ENCODE measurements around the gene TSPAN31.

Gene TSPAN31

DNA sequence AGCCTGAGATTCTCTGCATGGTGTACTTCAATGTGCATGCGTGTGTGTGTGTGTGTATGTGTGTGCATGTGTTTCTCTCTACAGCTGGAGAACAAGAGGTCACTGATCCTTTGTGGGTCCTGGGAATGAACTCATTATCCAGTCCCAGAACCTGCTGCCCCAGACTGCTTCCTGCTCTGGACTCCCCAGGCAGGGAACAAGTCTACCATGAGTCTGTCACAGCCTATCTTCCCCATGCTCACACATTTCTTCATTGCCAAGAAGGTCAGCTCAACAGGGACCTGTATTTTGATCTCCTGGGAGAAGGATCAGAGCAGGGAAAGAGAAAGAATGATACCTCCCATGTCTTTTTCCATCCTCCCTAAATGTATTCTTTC is 3.4 kb upstream of the TSPAN31 start:
- H3K9me3 Mint-ChIP-seq, result peaks cover 6% of the 10 kb centered on the region
- H3K4me1 Mint-ChIP-seq, result peaks cover 36% of the 10 kb centered on the region
- H3K27me3 Mint-ChIP-seq (ENCODE audit: low read depth, poor library complexity), result peaks cover 82% of the 10 kb centered on the region
- peaks cover 9% of the 10 kb centered on the region for H3K36me3 Mint-ChIP-seq (ENCODE audit: low read depth)
- H3K27ac Mint-ChIP-seq, result no peak overlapping the region
- H3K4me3 Mint-ChIP-seq, result no peak overlapping the region
- DNase-seq, result no peak
- TF ChIP-seq, protein P1, sequence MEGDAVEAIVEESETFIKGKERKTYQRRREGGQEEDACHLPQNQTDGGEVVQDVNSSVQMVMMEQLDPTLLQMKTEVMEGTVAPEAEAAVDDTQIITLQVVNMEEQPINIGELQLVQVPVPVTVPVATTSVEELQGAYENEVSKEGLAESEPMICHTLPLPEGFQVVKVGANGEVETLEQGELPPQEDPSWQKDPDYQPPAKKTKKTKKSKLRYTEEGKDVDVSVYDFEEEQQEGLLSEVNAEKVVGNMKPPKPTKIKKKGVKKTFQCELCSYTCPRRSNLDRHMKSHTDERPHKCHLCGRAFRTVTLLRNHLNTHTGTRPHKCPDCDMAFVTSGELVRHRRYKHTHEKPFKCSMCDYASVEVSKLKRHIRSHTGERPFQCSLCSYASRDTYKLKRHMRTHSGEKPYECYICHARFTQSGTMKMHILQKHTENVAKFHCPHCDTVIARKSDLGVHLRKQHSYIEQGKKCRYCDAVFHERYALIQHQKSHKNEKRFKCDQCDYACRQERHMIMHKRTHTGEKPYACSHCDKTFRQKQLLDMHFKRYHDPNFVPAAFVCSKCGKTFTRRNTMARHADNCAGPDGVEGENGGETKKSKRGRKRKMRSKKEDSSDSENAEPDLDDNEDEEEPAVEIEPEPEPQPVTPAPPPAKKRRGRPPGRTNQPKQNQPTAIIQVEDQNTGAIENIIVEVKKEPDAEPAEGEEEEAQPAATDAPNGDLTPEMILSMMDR (IDR thresholded peaks at IDR 0.05), result no peak

DNA sequence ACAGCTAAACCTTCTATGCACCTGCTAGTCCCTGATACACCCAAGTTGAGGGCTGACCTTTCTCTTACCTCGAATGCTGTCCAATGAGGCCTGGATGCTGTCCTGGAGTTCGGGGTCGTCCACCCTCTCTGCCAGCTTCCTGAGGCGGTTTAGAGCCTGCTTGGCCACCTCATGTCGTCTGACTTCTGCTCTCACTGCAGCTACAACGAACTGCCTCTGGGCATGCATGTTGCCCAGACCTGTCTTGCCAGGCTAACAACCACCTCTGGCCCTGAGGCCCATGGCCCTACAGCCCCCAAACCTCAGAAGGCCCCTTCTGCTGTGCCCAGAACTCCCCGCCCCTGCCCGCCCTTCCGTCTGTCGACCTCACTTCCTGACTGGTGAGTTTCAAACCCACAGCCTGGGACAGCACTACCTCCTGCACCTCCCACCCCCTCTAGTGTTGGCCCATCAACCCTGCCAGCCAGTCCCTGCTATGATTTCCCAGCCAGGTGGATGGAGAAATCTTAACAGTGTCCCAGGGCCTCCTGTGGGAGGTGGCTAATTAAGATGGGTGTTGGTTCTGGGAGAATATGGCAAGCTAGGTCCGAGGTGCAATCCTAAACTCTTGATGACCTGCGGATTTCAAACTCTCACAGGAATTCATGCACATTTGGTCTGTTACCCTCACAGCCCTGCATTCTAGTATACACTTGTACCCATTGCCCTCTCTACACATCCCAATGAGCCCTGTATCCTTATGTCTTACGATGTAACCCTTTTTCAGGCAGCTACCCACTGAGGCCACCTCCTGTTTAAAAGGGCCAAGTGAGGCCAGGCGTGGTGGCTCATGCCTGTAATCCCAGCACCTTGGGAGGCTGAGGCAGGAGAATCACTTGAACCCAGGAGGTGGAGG is 2.7 kb upstream of the TSPAN31 start:
- no peak overlapping the region for H3K27ac Mint-ChIP-seq
- TF ChIP-seq, protein P1 (IDR thresholded peaks at IDR 0.05), result no peak
- DNase-seq, result no peak

DNA sequence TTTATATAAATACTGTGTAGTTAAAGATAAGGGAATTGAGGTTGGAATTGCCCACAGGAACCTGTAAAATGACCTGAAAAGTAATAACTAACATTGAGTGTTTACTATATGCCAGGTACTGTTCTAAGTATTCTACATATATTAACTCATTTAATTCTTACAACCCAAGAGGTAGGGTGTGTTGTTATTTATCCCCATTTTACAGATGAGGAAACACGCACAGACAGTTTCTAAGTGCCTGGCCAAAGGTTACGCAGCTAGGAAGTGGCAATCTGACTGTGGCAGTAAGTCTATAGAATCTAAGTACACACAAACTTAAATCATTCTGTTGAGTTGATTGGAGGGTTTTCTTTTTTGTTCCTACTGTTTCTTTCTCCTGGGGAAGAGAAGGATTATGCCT is 1.1 kb upstream of the TSPAN31 start:
- H3K27me3 Mint-ChIP-seq (ENCODE audit: low read depth, poor library complexity), result peaks cover 60% of the 10 kb centered on the region
- peaks cover 31% of the 10 kb centered on the region for H3K4me1 Mint-ChIP-seq
- H3K27ac Mint-ChIP-seq, result no peak overlapping the region
- peak overlapping the region; percentile 95 for H3K4me3 Mint-ChIP-seq
- peaks cover 33% of the 10 kb centered on the region for H3K36me3 Mint-ChIP-seq (ENCODE audit: low read depth)
- H3K9me3 Mint-ChIP-seq, result no peaks in the 10 kb centered on the region
- DNase-seq, result no peak
- TF ChIP-seq, protein P1 (IDR thresholded peaks at IDR 0.05), result no peak

More for the DNA sequence above, 2.7 kb upstream of the TSPAN31 start:
- Mint-ChIP-seq H3K27me3 (ENCODE audit: low read depth, poor library complexity) (peaks cover 75% of the 10 kb centered on the region), H3K4me1 (peaks cover 31% of the 10 kb centered on the region), H3K9me3 (no peaks in the 10 kb centered on the region), H3K4me3 (no peak overlapping the region), H3K36me3 (ENCODE audit: low read depth) (peaks cover 16% of the 10 kb centered on the region)

DNA sequence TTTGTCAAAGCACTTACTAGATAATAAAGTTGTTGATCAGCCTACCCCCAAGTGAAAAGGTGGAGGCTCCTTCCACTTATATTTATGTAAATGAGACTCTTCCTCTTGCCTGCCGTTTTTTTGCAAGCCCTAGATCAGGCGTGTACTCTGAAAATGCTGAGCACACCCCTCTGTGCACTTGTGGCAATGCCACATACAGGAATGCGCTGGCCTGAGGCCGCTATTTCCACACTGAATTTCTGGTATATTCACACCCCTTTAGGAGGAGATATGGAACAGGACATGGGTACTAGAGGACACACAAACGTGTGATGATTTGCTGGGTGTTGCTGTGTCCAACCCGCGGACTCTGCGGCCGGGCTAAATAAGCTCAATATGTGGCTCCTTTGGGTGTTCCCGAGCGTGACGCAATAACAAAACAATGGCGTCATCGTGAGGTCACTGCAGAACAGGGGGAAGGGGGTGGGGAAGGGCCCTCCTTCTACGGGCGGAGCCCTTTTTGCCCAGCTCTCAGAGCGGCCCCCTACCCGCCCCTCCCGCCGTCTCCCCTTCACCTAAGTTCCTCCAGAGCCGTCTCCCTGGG is 554 bp upstream of the TSPAN31 start:
- Mint-ChIP-seq H3K27ac (peak overlapping the region; percentile 98), H3K9me3 (no peaks in the 10 kb centered on the region), H3K4me1 (peaks cover 26% of the 10 kb centered on the region), H3K27me3 (ENCODE audit: low read depth, poor library complexity) (peaks cover 55% of the 10 kb centered on the region), H3K36me3 (ENCODE audit: low read depth) (peaks cover 38% of the 10 kb centered on the region), H3K4me3 (peak overlapping the region; percentile 95)
- DNase-seq, result peak; percentile 72
- TF ChIP-seq, protein P1 (IDR thresholded peaks at IDR 0.05), result no peak

DNA sequence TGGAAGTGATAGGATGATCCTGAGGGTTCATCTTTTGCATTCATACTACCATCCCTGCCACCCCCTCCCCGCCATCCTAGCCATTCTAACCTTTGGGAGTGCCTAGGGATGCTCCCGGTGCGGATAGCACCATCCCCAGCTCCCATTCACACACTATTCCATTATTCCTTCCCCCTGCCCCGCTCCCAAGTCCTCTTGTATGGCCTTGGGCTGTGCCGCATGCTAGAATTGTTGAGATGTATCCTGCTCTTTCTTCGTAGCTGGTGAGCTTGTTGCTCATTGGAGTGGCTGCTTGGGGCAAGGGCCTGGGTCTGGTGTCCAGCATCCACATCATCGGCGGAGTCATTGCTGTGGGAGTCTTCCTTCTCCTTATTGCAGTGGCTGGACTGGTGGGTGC is 644 bp downstream of the TSPAN31 start:
- H3K36me3 Mint-ChIP-seq (ENCODE audit: low read depth), result peaks cover 47% of the 10 kb centered on the region
- peaks cover 43% of the 10 kb centered on the region for H3K27me3 Mint-ChIP-seq (ENCODE audit: low read depth, poor library complexity)
- no peaks in the 10 kb centered on the region for H3K9me3 Mint-ChIP-seq
- peaks cover 27% of the 10 kb centered on the region for H3K4me1 Mint-ChIP-seq
- DNase-seq, result no peak
- H3K27ac Mint-ChIP-seq, result peak overlapping the region; percentile 98
- TF ChIP-seq, protein P1 (IDR thresholded peaks at IDR 0.05), result no peak
- peak overlapping the region; percentile 95 for H3K4me3 Mint-ChIP-seq
